GM10266 (cell line): ENCODE results near the gene PPP2R5E.
"Not testable (repeated sequence)": the region's sequence is repeated elsewhere in the genome, so short reads cannot be mapped to it uniquely, and the experiment has no call there.

Source experiments
- DNase-seq: peaks from one replicate; pipeline ENCODE4 v3.0.0; 2012; ENCODE audit errors: extremely low spot score
- CTCF ChIP-seq: IDR thresholded peaks from 2 replicates; pipeline ENCODE4 v1.5.1; 2012; ENCODE audit warnings: mild to moderate bottlenecking, low read depth; ENCODE audit not compliant: control insufficient read depth, insufficient read depth; ENCODE audit errors: missing control alignments

Gene PPP2R5E

GRCh38 chr14:63543826-63544406, 739 bp upstream of the PPP2R5E start:
- DNase-seq, result no peak
- TF ChIP-seq CTCF, result no peak

GRCh38 chr14:63542231-63542999, 762 bp downstream of the PPP2R5E start:
- TF ChIP-seq CTCF, result no peak
- DNase-seq, result peak; percentile 21

- no peak for DNase-seq
- no peak for TF ChIP-seq CTCF
These were observed 7.3 kb downstream of the PPP2R5E start for GRCh38 chr14:63535918-63536317.

GRCh38 chr14:63533474-63533873, 9.7 kb downstream of the PPP2R5E start:
- TF ChIP-seq CTCF, result no peak
- DNase-seq, result no peak

- DNase-seq, result no peak
- TF ChIP-seq CTCF, result no peak
These were observed 18.5 kb downstream of the PPP2R5E start for GRCh38 chr14:63524537-63525155.

- no peak for TF ChIP-seq CTCF
- no peak for DNase-seq
These were observed 19.3 kb downstream of the PPP2R5E start for GRCh38 chr14:63523735-63524426.

- DNase-seq, result not testable (repeated sequence)
These were observed 20.7 kb downstream of the PPP2R5E start for GRCh38 chr14:63522511-63522910.
